ENCODE data around the gene ANKRD63.

The ANKRD63 gene

GRCh38 chr15:40327457-40327856, 44.6 kb upstream of the ANKRD63 start:
- Histone ChIP-seq H3K27me3 (ENCODE audit: insufficient read depth, poor library complexity, severe bottlenecking) (no peaks in the 10 kb centered on the region), H3K4me1 (ENCODE audit: insufficient read depth, poor library complexity, severe bottlenecking) (peaks cover 38% of the 10 kb centered on the region), H3K27ac (ENCODE audit: poor library complexity, severe bottlenecking) (peak overlapping the region; percentile 76), H3K36me3 (ENCODE audit: low read depth) (peaks cover 19% of the 10 kb centered on the region), H3K4me3 (ENCODE audit: severe bottlenecking) (no peak overlapping the region), H3K9me3 (ENCODE audit: severe bottlenecking) (no peaks in the 10 kb centered on the region)
- no peak for TF ChIP-seq CTCF (IDR thresholded peaks at IDR 0.05; ENCODE audit: poor library complexity, severe bottlenecking)
- no peak for ATAC-seq (ENCODE audit: low read depth)
- DNase-seq (ENCODE audit: low spot score): peak; percentile 61

GRCh38 chr15:40325700-40326099, 42.8 kb upstream of the ANKRD63 start:
- Histone ChIP-seq H3K4me3 (ENCODE audit: severe bottlenecking) (no peak overlapping the region), H3K27ac (ENCODE audit: poor library complexity, severe bottlenecking) (no peak overlapping the region), H3K9me3 (ENCODE audit: severe bottlenecking) (no peaks in the 10 kb centered on the region), H3K36me3 (ENCODE audit: low read depth) (peaks cover 19% of the 10 kb centered on the region), H3K27me3 (ENCODE audit: insufficient read depth, poor library complexity, severe bottlenecking) (no peaks in the 10 kb centered on the region), H3K4me1 (ENCODE audit: insufficient read depth, poor library complexity, severe bottlenecking) (peaks cover 38% of the 10 kb centered on the region)
- TF ChIP-seq CTCF (IDR thresholded peaks at IDR 0.05; ENCODE audit: poor library complexity, severe bottlenecking): no peak
- DNase-seq (ENCODE audit: low spot score) (no peak), ATAC-seq (ENCODE audit: low read depth) (no peak)

GRCh38 chr15:40325188-40325587, 42.3 kb upstream of the ANKRD63 start:
- Histone ChIP-seq H3K27me3 (ENCODE audit: insufficient read depth, poor library complexity, severe bottlenecking) (no peaks in the 10 kb centered on the region), H3K4me3 (ENCODE audit: severe bottlenecking) (peak overlapping the region; percentile 98), H3K27ac (ENCODE audit: poor library complexity, severe bottlenecking) (peak overlapping the region; percentile 54), H3K4me1 (ENCODE audit: insufficient read depth, poor library complexity, severe bottlenecking) (peaks cover 38% of the 10 kb centered on the region), H3K9me3 (ENCODE audit: severe bottlenecking) (no peaks in the 10 kb centered on the region), H3K36me3 (ENCODE audit: low read depth) (peaks cover 19% of the 10 kb centered on the region)
- no peak for ATAC-seq (ENCODE audit: low read depth)
- no peak for TF ChIP-seq CTCF (IDR thresholded peaks at IDR 0.05; ENCODE audit: poor library complexity, severe bottlenecking)
- DNase-seq (ENCODE audit: low spot score): no peak

GRCh38 chr15:40323953-40324937, 41.4 kb upstream of the ANKRD63 start:
- Histone ChIP-seq H3K4me1 (ENCODE audit: insufficient read depth, poor library complexity, severe bottlenecking) (peaks cover 38% of the 10 kb centered on the region), H3K27me3 (ENCODE audit: insufficient read depth, poor library complexity, severe bottlenecking) (no peaks in the 10 kb centered on the region), H3K9me3 (ENCODE audit: severe bottlenecking) (no peaks in the 10 kb centered on the region), H3K4me3 (ENCODE audit: severe bottlenecking) (peak overlapping the region; percentile 98), H3K27ac (ENCODE audit: poor library complexity, severe bottlenecking) (peak overlapping the region; percentile 54), H3K36me3 (ENCODE audit: low read depth) (peaks cover 14% of the 10 kb centered on the region)
- DNase-seq (ENCODE audit: low spot score) (peak; percentile 82), ATAC-seq (ENCODE audit: low read depth) (no peak)
- TF ChIP-seq CTCF (IDR thresholded peaks at IDR 0.05; ENCODE audit: poor library complexity, severe bottlenecking): no peak
